ENCODE results near the gene INSR.

The INSR gene

GRCh38 chr19:7203332-7203731, 90.9 kb downstream of the INSR start:
- H3K27ac ChIP-seq (replicated peaks): no peak overlapping the region
- H3K4me3 ChIP-seq (replicated peaks; ENCODE audit: insufficient read depth, low read length): no peak overlapping the region
- H3K27me3 ChIP-seq (ENCODE audit: insufficient read depth, poor library complexity, severe bottlenecking): no peaks in the 10 kb centered on the region
- no peak for DNase-seq (ENCODE audit: low read depth in 1 of 2, low spot score in 1 of 2)
- TF ChIP-seq SPI1 (IDR thresholded peaks at IDR 0.05; ENCODE audit: borderline replicate concordance, low read depth) (no peak), POLR2AphosphoS5 (IDR thresholded peaks at IDR 0.05; ENCODE audit: low read depth) (no peak), GABPA (IDR thresholded peaks at IDR 0.05; ENCODE audit: low read depth) (no peak), REST (IDR thresholded peaks at IDR 0.05; ENCODE audit: insufficient replicate concordance, low read depth) (no peak)
- TF ChIP-seq, protein P1, sequence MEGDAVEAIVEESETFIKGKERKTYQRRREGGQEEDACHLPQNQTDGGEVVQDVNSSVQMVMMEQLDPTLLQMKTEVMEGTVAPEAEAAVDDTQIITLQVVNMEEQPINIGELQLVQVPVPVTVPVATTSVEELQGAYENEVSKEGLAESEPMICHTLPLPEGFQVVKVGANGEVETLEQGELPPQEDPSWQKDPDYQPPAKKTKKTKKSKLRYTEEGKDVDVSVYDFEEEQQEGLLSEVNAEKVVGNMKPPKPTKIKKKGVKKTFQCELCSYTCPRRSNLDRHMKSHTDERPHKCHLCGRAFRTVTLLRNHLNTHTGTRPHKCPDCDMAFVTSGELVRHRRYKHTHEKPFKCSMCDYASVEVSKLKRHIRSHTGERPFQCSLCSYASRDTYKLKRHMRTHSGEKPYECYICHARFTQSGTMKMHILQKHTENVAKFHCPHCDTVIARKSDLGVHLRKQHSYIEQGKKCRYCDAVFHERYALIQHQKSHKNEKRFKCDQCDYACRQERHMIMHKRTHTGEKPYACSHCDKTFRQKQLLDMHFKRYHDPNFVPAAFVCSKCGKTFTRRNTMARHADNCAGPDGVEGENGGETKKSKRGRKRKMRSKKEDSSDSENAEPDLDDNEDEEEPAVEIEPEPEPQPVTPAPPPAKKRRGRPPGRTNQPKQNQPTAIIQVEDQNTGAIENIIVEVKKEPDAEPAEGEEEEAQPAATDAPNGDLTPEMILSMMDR (IDR thresholded peaks at IDR 0.05; ENCODE audit: insufficient read depth, low read length): no peak

- TF ChIP-seq POLR2AphosphoS5 (IDR thresholded peaks at IDR 0.05; ENCODE audit: low read depth) (no peak), REST (IDR thresholded peaks at IDR 0.05; ENCODE audit: insufficient replicate concordance, low read depth) (no peak), GABPA (IDR thresholded peaks at IDR 0.05; ENCODE audit: low read depth) (no peak), SPI1 (IDR thresholded peaks at IDR 0.05; ENCODE audit: borderline replicate concordance, low read depth) (no peak)
- TF ChIP-seq, protein P1 (IDR thresholded peaks at IDR 0.05; ENCODE audit: insufficient read depth, low read length): no peak
- no peak for DNase-seq (ENCODE audit: low read depth in 1 of 2, low spot score in 1 of 2)
- Histone ChIP-seq H3K27me3 (ENCODE audit: insufficient read depth, poor library complexity, severe bottlenecking) (no peaks in the 10 kb centered on the region), H3K27ac (replicated peaks) (no peak overlapping the region), H3K4me3 (replicated peaks; ENCODE audit: insufficient read depth, low read length) (no peak overlapping the region)
Observed at GRCh38 chr19:7202888-7203287, 91.3 kb downstream of the INSR start.

GRCh38 chr19:7200736-7201135, 93.5 kb downstream of the INSR start:
- no peak for DNase-seq (ENCODE audit: low read depth in 1 of 2, low spot score in 1 of 2)
- Histone ChIP-seq H3K27me3 (ENCODE audit: insufficient read depth, poor library complexity, severe bottlenecking) (no peaks in the 10 kb centered on the region), H3K27ac (replicated peaks) (no peak overlapping the region), H3K4me3 (replicated peaks; ENCODE audit: insufficient read depth, low read length) (no peak overlapping the region)
- no peak for TF ChIP-seq GABPA (IDR thresholded peaks at IDR 0.05; ENCODE audit: low read depth)
- TF ChIP-seq POLR2AphosphoS5 (IDR thresholded peaks at IDR 0.05; ENCODE audit: low read depth): no peak
- TF ChIP-seq, protein P1 (IDR thresholded peaks at IDR 0.05; ENCODE audit: insufficient read depth, low read length): no peak
- no peak for TF ChIP-seq SPI1 (IDR thresholded peaks at IDR 0.05; ENCODE audit: borderline replicate concordance, low read depth)
- TF ChIP-seq REST (IDR thresholded peaks at IDR 0.05; ENCODE audit: insufficient replicate concordance, low read depth): no peak
